Breast epithelium (tissue), 3 donors: ENCODE results near the gene S100Z.
"Not testable (repeated sequence)": the region's sequence is repeated elsewhere in the genome, so short reads cannot be mapped to it uniquely, and the experiment has no call there.

Experiments
- POLR2A ChIP-seq: fragments of 450-650 bp; IDR thresholded peaks from one replicate; pipeline ENCODE4 v1.6.1; 2016; ENCODE audit warnings: antibody characterized with exemption, mild to moderate bottlenecking, moderate library complexity
- POLR2AphosphoS5 ChIP-seq, 3 donors: sonication (generic); formaldehyde crosslinking; IDR thresholded peaks; one replicate each; pipeline ENCODE4 v1.6.1; 2017; ENCODE audit warnings: antibody characterized with exemption in 3 of 3
- TF ChIP-seq, protein P1 (sequence below), 3 donors: fragments of 450-650 bp; IDR thresholded peaks; one replicate each; pipeline ENCODE4 v1.5.1; 2016 to 2017; ENCODE audit warnings: antibody characterized with exemption in 3 of 3, mild to moderate bottlenecking in 3 of 3, moderate library complexity in 3 of 3

DNA sequence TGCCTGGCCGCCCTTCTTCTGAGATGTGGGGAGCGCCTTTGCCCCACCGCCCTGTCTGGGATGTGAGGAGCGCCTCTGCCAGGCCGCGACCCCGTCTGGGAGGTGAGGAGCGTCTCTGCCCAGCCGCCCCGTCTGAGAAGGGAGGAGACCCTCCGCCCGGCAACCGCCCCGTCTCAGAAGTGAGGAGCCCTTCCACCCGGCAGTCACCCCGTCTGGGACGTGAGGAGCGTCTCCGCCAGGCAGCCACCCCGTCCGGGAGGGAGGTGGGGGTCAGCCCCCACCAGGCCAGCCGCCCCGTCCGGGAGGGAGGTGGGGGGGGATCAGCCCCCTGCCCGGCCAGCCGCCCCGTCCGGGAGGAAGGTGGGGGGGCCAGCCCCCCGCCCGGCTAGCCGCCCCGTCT, 37.6 kb upstream of the S100Z start:
- TF ChIP-seq, protein P1, sequence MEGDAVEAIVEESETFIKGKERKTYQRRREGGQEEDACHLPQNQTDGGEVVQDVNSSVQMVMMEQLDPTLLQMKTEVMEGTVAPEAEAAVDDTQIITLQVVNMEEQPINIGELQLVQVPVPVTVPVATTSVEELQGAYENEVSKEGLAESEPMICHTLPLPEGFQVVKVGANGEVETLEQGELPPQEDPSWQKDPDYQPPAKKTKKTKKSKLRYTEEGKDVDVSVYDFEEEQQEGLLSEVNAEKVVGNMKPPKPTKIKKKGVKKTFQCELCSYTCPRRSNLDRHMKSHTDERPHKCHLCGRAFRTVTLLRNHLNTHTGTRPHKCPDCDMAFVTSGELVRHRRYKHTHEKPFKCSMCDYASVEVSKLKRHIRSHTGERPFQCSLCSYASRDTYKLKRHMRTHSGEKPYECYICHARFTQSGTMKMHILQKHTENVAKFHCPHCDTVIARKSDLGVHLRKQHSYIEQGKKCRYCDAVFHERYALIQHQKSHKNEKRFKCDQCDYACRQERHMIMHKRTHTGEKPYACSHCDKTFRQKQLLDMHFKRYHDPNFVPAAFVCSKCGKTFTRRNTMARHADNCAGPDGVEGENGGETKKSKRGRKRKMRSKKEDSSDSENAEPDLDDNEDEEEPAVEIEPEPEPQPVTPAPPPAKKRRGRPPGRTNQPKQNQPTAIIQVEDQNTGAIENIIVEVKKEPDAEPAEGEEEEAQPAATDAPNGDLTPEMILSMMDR (IDR thresholded peaks at IDR 0.05): not testable (repeated sequence)
- not testable (repeated sequence) for TF ChIP-seq POLR2A; POLR2AphosphoS5 (IDR thresholded peaks at IDR 0.05)
